ENCODE results near the gene ABHD16B. TPM values are rescaled to one million over a fixed set of nuclear protein-coding genes. Genes with fewer than 3 reads are reported as not detected.

Gene ABHD16B
- total and polyA plus RNA-seq, 2 experiments from 2014 or later = not detected

DNA sequence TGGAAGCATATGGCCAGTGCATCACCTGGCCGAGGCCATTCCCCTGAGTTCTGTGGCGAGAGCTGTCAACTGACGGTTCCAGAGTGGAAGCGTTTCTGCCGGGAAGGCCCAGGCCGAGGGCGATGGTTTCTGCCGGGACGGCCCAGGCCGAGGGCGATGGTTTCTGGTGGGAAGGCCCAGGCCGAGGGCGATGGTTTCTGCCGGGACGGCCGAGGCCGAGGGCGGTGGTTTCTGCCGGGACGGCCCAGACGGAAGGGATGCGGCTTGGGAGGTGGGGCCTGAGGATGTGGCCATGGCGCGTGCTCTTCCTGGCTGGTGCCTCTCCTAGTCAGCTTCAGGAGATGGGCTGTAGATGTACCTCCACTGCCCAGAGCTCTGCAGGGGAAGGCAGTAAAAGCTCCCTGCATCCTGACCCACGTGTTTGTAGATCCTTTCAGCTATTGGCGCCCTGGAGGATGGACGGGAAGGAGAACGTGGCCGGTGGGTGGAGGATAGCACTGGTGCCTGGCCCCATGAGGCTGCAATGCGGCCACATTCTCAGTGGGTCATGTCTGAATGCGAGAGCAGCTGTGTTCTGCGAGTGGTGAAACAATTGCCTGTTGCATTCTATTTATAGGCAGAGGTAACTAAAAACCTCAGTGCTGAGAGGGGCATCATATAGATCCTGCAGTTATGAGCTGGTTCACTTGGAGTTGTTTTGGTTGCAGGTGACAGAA lies 16.6 kb downstream of the ABHD16B start:
- H3F3A ChIP-seq (replicated peaks; ENCODE audit: low read depth) = peaks cover 9% of the 10 kb centered on the region; the same call in 1 of the 2 replicates
- Mint-ChIP-seq H3K27ac (no peak overlapping the region), H3K27me3 (ENCODE audit: insufficient read depth, low read depth, poor library complexity) (peaks cover 10% of the 10 kb centered on the region), H3K9me3 (no peaks in the 10 kb centered on the region), H3K36me3 (ENCODE audit: low read depth) (peaks cover 63% of the 10 kb centered on the region), H3K4me3 (no peak overlapping the region), H3K4me1 (no peaks in the 10 kb centered on the region)
- DNase-seq (ENCODE audit: low spot score) = no peak
- peaks cover 22% of the 10 kb centered on the region for H4K20me1 ChIP-seq (replicated peaks; ENCODE audit: insufficient read depth)
- H3K27ac ChIP-seq (ENCODE audit: low read depth) = no peak overlapping the region
- TF ChIP-seq JUNB (IDR thresholded peaks at IDR 0.05; ENCODE audit: unreplicated experiment) = no peak
- TF ChIP-seq ZNF331 (CRISPR knock-in tag; IDR thresholded peaks at IDR 0.05; ENCODE audit: low read depth) = no peak
- TF ChIP-seq, protein P1, sequence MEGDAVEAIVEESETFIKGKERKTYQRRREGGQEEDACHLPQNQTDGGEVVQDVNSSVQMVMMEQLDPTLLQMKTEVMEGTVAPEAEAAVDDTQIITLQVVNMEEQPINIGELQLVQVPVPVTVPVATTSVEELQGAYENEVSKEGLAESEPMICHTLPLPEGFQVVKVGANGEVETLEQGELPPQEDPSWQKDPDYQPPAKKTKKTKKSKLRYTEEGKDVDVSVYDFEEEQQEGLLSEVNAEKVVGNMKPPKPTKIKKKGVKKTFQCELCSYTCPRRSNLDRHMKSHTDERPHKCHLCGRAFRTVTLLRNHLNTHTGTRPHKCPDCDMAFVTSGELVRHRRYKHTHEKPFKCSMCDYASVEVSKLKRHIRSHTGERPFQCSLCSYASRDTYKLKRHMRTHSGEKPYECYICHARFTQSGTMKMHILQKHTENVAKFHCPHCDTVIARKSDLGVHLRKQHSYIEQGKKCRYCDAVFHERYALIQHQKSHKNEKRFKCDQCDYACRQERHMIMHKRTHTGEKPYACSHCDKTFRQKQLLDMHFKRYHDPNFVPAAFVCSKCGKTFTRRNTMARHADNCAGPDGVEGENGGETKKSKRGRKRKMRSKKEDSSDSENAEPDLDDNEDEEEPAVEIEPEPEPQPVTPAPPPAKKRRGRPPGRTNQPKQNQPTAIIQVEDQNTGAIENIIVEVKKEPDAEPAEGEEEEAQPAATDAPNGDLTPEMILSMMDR (conservative IDR thresholded peaks at IDR 0.05; ENCODE audit: low read depth in 2 of 2) = no peak
- TF ChIP-seq STAT1 (IDR thresholded peaks at IDR 0.05; ENCODE audit: unreplicated experiment) = no peak
- TF ChIP-seq, protein P2, sequence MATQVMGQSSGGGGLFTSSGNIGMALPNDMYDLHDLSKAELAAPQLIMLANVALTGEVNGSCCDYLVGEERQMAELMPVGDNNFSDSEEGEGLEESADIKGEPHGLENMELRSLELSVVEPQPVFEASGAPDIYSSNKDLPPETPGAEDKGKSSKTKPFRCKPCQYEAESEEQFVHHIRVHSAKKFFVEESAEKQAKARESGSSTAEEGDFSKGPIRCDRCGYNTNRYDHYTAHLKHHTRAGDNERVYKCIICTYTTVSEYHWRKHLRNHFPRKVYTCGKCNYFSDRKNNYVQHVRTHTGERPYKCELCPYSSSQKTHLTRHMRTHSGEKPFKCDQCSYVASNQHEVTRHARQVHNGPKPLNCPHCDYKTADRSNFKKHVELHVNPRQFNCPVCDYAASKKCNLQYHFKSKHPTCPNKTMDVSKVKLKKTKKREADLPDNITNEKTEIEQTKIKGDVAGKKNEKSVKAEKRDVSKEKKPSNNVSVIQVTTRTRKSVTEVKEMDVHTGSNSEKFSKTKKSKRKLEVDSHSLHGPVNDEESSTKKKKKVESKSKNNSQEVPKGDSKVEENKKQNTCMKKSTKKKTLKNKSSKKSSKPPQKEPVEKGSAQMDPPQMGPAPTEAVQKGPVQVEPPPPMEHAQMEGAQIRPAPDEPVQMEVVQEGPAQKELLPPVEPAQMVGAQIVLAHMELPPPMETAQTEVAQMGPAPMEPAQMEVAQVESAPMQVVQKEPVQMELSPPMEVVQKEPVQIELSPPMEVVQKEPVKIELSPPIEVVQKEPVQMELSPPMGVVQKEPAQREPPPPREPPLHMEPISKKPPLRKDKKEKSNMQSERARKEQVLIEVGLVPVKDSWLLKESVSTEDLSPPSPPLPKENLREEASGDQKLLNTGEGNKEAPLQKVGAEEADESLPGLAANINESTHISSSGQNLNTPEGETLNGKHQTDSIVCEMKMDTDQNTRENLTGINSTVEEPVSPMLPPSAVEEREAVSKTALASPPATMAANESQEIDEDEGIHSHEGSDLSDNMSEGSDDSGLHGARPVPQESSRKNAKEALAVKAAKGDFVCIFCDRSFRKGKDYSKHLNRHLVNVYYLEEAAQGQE (IDR thresholded peaks at IDR 0.05; ENCODE audit: unreplicated experiment) = no peak
- TF ChIP-seq EZH2 (IDR thresholded peaks at IDR 0.05; ENCODE audit: low read depth, unreplicated experiment) = no peak
- TF ChIP-seq NANOG (IDR thresholded peaks at IDR 0.05; ENCODE audit: borderline replicate concordance) = no peak
- TF ChIP-seq EZH2phosphoT487 (IDR thresholded peaks at IDR 0.05; ENCODE audit: unreplicated experiment) = no peak
- TF ChIP-seq ZNF114 (CRISPR knock-in tag; IDR thresholded peaks at IDR 0.05) = no peak
- TF ChIP-seq CREB1 (CRISPR knock-in tag; IDR thresholded peaks at IDR 0.05; ENCODE audit: low read depth) = no peak
- TF ChIP-seq ZNF462 (CRISPR knock-in tag; IDR thresholded peaks at IDR 0.05) = no peak
- no peak for TF ChIP-seq POLR2AphosphoS5 (IDR thresholded peaks at IDR 0.05; ENCODE audit: low read depth)
- TF ChIP-seq, protein P3, sequence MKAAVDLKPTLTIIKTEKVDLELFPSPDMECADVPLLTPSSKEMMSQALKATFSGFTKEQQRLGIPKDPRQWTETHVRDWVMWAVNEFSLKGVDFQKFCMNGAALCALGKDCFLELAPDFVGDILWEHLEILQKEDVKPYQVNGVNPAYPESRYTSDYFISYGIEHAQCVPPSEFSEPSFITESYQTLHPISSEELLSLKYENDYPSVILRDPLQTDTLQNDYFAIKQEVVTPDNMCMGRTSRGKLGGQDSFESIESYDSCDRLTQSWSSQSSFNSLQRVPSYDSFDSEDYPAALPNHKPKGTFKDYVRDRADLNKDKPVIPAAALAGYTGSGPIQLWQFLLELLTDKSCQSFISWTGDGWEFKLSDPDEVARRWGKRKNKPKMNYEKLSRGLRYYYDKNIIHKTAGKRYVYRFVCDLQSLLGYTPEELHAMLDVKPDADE (IDR thresholded peaks at IDR 0.05) = no peak
- no peak overlapping the region for H2AFZ ChIP-seq
- H3K4me1 ChIP-seq (ENCODE audit: insufficient read depth) = no peaks in the 10 kb centered on the region
- H3K79me2 ChIP-seq (replicated peaks; ENCODE audit: insufficient read depth) = peaks cover 27% of the 10 kb centered on the region
- no peaks in the 10 kb centered on the region for H3K27me3 ChIP-seq (ENCODE audit: insufficient read depth)
- H3K4me3 ChIP-seq = no peak overlapping the region
- no peaks in the 10 kb centered on the region for H3K9me2 ChIP-seq (ENCODE audit: insufficient read depth)
- ATAC-seq = no peak
- H3K4me2 ChIP-seq = no peak overlapping the region
- peaks cover 28% of the 10 kb centered on the region for H3K36me3 ChIP-seq (ENCODE audit: insufficient read depth)
